ENCODE results near the gene PLAGL1. TPM values are rescaled to one million over a fixed set of nuclear protein-coding genes. Genes with fewer than 3 reads are reported as not detected.

PLAGL1 gene
- total and polyA plus RNA-seq, 2 of the 8 experiments (the other 6 are each of a cell fraction or from before 2014, with no cell fraction given), result 0.94 to 1.1 TPM

- TF ChIP-seq ATF2 (IDR thresholded peaks at IDR 0.05; ENCODE audit: low read length), result peak; percentile 53; the same call in 1 of the 2 replicates
- TF ChIP-seq KDM5A (IDR thresholded peaks at IDR 0.05; ENCODE audit: low read length), result no peak
- TF ChIP-seq MAX (IDR thresholded peaks at IDR 0.05), result peak; percentile 64; the same call in 1 of the 2 replicates
- TF ChIP-seq KDM4A (IDR thresholded peaks at IDR 0.05; ENCODE audit: low read depth, low read length, severe bottlenecking), result no peak
- peak; percentile 91 for TF ChIP-seq SP1 (IDR thresholded peaks at IDR 0.05; ENCODE audit: low read depth, low read length)
- peak; percentile 90 for TF ChIP-seq CHD7 (IDR thresholded peaks at IDR 0.05; ENCODE audit: insufficient replicate concordance, low read length)
- no peak for TF ChIP-seq CHD1 (IDR thresholded peaks at IDR 0.05; ENCODE audit: low read depth, low read length)
- 0 out of 2 replicates have a peak, but pooled peaks have one; percentile 44 for TF ChIP-seq TCF12 (IDR thresholded peaks at IDR 0.05; ENCODE audit: low read depth, low read length)
- peak; percentile 89 for TF ChIP-seq TEAD4 (IDR thresholded peaks at IDR 0.05; ENCODE audit: low read depth, low read length)
These were observed 49.1 kb downstream of the PLAGL1 start (continued) for GRCh38 chr6:143958839-143959399.
